ENCODE results near the gene PAPPA2.

The PAPPA2 gene

GRCh38 chr1:176471338-176472121 is 8.6 kb downstream of the PAPPA2 start:
- Histone ChIP-seq H2BK120ac (ENCODE audit: insufficient read depth, low read length, poor library complexity) (no peak overlapping the region), H3K4me3 (ENCODE audit: low read depth, low read length) (no peak overlapping the region), H3K4me2 (ENCODE audit: low read length) (no peak overlapping the region), H3K23ac (ENCODE audit: low read length) (no peak overlapping the region), H3K18ac (ENCODE audit: low read length) (no peak overlapping the region), H2BK12ac (ENCODE audit: low read length) (no peak overlapping the region), H2BK5ac (ENCODE audit: low read depth, low read length, poor library complexity) (no peak overlapping the region), H3K27me3 (ENCODE audit: insufficient read depth, low read length) (no peaks in the 10 kb centered on the region), H2AFZ (ENCODE audit: insufficient read depth, low read length, poor library complexity) (no peak overlapping the region), H3K4me1 (ENCODE audit: control insufficient read depth in 1 of 2, insufficient read depth in 2 of 2, low read length in 2 of 2) (peaks cover 4 to 8% of the 10 kb centered on the region in 2 experiments), H3K14ac (ENCODE audit: low read length) (no peak overlapping the region), H3K9ac (ENCODE audit: low read length) (no peak overlapping the region), H4K12ac (ENCODE audit: low read depth, low read length) (no peak overlapping the region), H3K36me3 (ENCODE audit: control insufficient read depth in 1 of 2, insufficient read depth in 2 of 2, low read length in 2 of 2) (peaks cover 0 to 2% of the 10 kb centered on the region in 2 experiments), H3K9me3 (ENCODE audit: insufficient read depth, low read depth, low read length) (peaks cover 2% of the 10 kb centered on the region), H4K91ac (ENCODE audit: low read depth, low read length) (no peak overlapping the region), H3K79me1 (ENCODE audit: low read length) (peaks cover 2% of the 10 kb centered on the region), H2AK5ac (ENCODE audit: low read length) (no peak overlapping the region), H3K4ac (ENCODE audit: low read depth, low read length) (no peak overlapping the region), H4K8ac (ENCODE audit: low read depth, low read length) (no peak overlapping the region), H3K27ac (ENCODE audit: low read depth, low read length) (no peak overlapping the region), H3K79me2 (ENCODE audit: control insufficient read depth, insufficient read depth, low read length, poor library complexity) (no peaks in the 10 kb centered on the region)
- no CpG with 5 or more reads among the region's 5 CpGs for WGBS (ENCODE audit: extremely low coverage, insufficient coverage, insufficient read length)
- DNase-seq = no peak

GRCh38 chr1:176479971-176480370 is 17.0 kb downstream of the PAPPA2 start:
- H3K27ac ChIP-seq (ENCODE audit: low read depth, low read length) = no peak overlapping the region
- H3K36me3 ChIP-seq (ENCODE audit: control insufficient read depth in 1 of 2, insufficient read depth in 2 of 2, low read length in 2 of 2) = no peaks in the 10 kb centered on the region
- H3K4me1 ChIP-seq (ENCODE audit: control insufficient read depth in 1 of 2, insufficient read depth in 2 of 2, low read length in 2 of 2) = peaks cover 0 to 1% of the 10 kb centered on the region in 2 experiments
- no CpG with 5 or more reads among the region's 7 CpGs for WGBS (ENCODE audit: extremely low coverage, insufficient coverage, insufficient read length)
- H2BK120ac ChIP-seq (ENCODE audit: insufficient read depth, low read length, poor library complexity) = no peak overlapping the region
- H3K18ac ChIP-seq (ENCODE audit: low read length) = no peak overlapping the region
- H4K8ac ChIP-seq (ENCODE audit: low read depth, low read length) = no peak overlapping the region
- no peak overlapping the region for H3K9ac ChIP-seq (ENCODE audit: low read length)
- no peak overlapping the region for H3K23ac ChIP-seq (ENCODE audit: low read length)
- no peak overlapping the region for H2BK5ac ChIP-seq (ENCODE audit: low read depth, low read length, poor library complexity)
- no peak overlapping the region for H2AFZ ChIP-seq (ENCODE audit: insufficient read depth, low read length, poor library complexity)
- H3K9me3 ChIP-seq (ENCODE audit: insufficient read depth, low read depth, low read length) = no peaks in the 10 kb centered on the region
- no peaks in the 10 kb centered on the region for H3K27me3 ChIP-seq (ENCODE audit: insufficient read depth, low read length)
- no peak overlapping the region for H3K4ac ChIP-seq (ENCODE audit: low read depth, low read length)
- DNase-seq = no peak
- H3K79me1 ChIP-seq (ENCODE audit: low read length) = no peaks in the 10 kb centered on the region
- H4K12ac ChIP-seq (ENCODE audit: low read depth, low read length) = no peak overlapping the region
- no peak overlapping the region for H4K91ac ChIP-seq (ENCODE audit: low read depth, low read length)
- no peak overlapping the region for H3K4me2 ChIP-seq (ENCODE audit: low read length)
- H3K14ac ChIP-seq (ENCODE audit: low read length) = no peak overlapping the region
- H2BK12ac ChIP-seq (ENCODE audit: low read length) = no peak overlapping the region
- peak overlapping the region; percentile 52 for H2AK5ac ChIP-seq (ENCODE audit: low read length)
- H3K4me3 ChIP-seq (ENCODE audit: low read depth, low read length) = no peak overlapping the region
- H3K79me2 ChIP-seq (ENCODE audit: control insufficient read depth, insufficient read depth, low read length, poor library complexity) = no peaks in the 10 kb centered on the region

- H3K27ac ChIP-seq (ENCODE audit: low read depth, low read length) = no peak overlapping the region
- H2BK5ac ChIP-seq (ENCODE audit: low read depth, low read length, poor library complexity) = no peak overlapping the region
- no peak overlapping the region for H3K14ac ChIP-seq (ENCODE audit: low read length)
- no peak overlapping the region for H2BK120ac ChIP-seq (ENCODE audit: insufficient read depth, low read length, poor library complexity)
- DNase-seq = peak; percentile 52 to 57
- H3K9ac ChIP-seq (ENCODE audit: low read length) = no peak overlapping the region
- H3K4me1 ChIP-seq (ENCODE audit: control insufficient read depth in 1 of 2, insufficient read depth in 2 of 2, low read length in 2 of 2) = no peaks in the 10 kb centered on the region
- WGBS (ENCODE audit: extremely low coverage, insufficient coverage, insufficient read length) = 100% methylated on average over 2 of the region's 9 CpGs
- no peaks in the 10 kb centered on the region for H3K9me3 ChIP-seq (ENCODE audit: insufficient read depth, low read depth, low read length)
- no peak overlapping the region for H3K18ac ChIP-seq (ENCODE audit: low read length)
- H2AK5ac ChIP-seq (ENCODE audit: low read length) = no peak overlapping the region
- H4K91ac ChIP-seq (ENCODE audit: low read depth, low read length) = no peak overlapping the region
- H2BK12ac ChIP-seq (ENCODE audit: low read length) = no peak overlapping the region
- H3K79me2 ChIP-seq (ENCODE audit: control insufficient read depth, insufficient read depth, low read length, poor library complexity) = no peaks in the 10 kb centered on the region
- no peaks in the 10 kb centered on the region for H3K36me3 ChIP-seq (ENCODE audit: control insufficient read depth in 1 of 2, insufficient read depth in 2 of 2, low read length in 2 of 2)
- H4K8ac ChIP-seq (ENCODE audit: low read depth, low read length) = no peak overlapping the region
- no peaks in the 10 kb centered on the region for H3K79me1 ChIP-seq (ENCODE audit: low read length)
- H3K4ac ChIP-seq (ENCODE audit: low read depth, low read length) = no peak overlapping the region
- H3K4me2 ChIP-seq (ENCODE audit: low read length) = no peak overlapping the region
- no peak overlapping the region for H3K4me3 ChIP-seq (ENCODE audit: low read depth, low read length)
- H2AFZ ChIP-seq (ENCODE audit: insufficient read depth, low read length, poor library complexity) = no peak overlapping the region
- H3K23ac ChIP-seq (ENCODE audit: low read length) = no peak overlapping the region
- no peaks in the 10 kb centered on the region for H3K27me3 ChIP-seq (ENCODE audit: insufficient read depth, low read length)
- no peak overlapping the region for H4K12ac ChIP-seq (ENCODE audit: low read depth, low read length)
Measured at GRCh38 chr1:176480750-176481149, 17.8 kb downstream of the PAPPA2 start.

- Histone ChIP-seq H3K4ac (ENCODE audit: low read depth, low read length) (no peak overlapping the region), H3K27me3 (ENCODE audit: insufficient read depth, low read length) (no peaks in the 10 kb centered on the region), H3K27ac (ENCODE audit: low read depth, low read length) (no peak overlapping the region), H4K12ac (ENCODE audit: low read depth, low read length) (no peak overlapping the region), H2BK12ac (ENCODE audit: low read length) (no peak overlapping the region), H3K4me1 (ENCODE audit: control insufficient read depth in 1 of 2, insufficient read depth in 2 of 2, low read length in 2 of 2) (no peaks in the 10 kb centered on the region), H3K23ac (ENCODE audit: low read length) (no peak overlapping the region), H3K79me1 (ENCODE audit: low read length) (no peaks in the 10 kb centered on the region), H3K79me2 (ENCODE audit: control insufficient read depth, insufficient read depth, low read length, poor library complexity) (no peaks in the 10 kb centered on the region), H2AFZ (ENCODE audit: insufficient read depth, low read length, poor library complexity) (no peak overlapping the region), H3K4me3 (ENCODE audit: low read depth, low read length) (no peak overlapping the region), H3K14ac (ENCODE audit: low read length) (no peak overlapping the region), H3K4me2 (ENCODE audit: low read length) (no peak overlapping the region), H4K8ac (ENCODE audit: low read depth, low read length) (no peak overlapping the region), H2BK120ac (ENCODE audit: insufficient read depth, low read length, poor library complexity) (no peak overlapping the region), H3K9me3 (ENCODE audit: insufficient read depth, low read depth, low read length) (no peaks in the 10 kb centered on the region), H4K91ac (ENCODE audit: low read depth, low read length) (no peak overlapping the region), H2BK5ac (ENCODE audit: low read depth, low read length, poor library complexity) (no peak overlapping the region), H2AK5ac (ENCODE audit: low read length) (no peak overlapping the region), H3K36me3 (ENCODE audit: control insufficient read depth in 1 of 2, insufficient read depth in 2 of 2, low read length in 2 of 2) (no peaks in the 10 kb centered on the region), H3K18ac (ENCODE audit: low read length) (no peak overlapping the region), H3K9ac (ENCODE audit: low read length) (no peak overlapping the region)
- no peak for DNase-seq
- WGBS (ENCODE audit: extremely low coverage, insufficient coverage, insufficient read length) = no CpG with 5 or more reads among the region's 1 CpG
Measured at GRCh38 chr1:176485083-176485482, 22.1 kb downstream of the PAPPA2 start.

Data from trophoblast cell (in vitro differentiated cells and primary cell).